ENCODE results near the gene GP1BB.

The GP1BB gene

DNA sequence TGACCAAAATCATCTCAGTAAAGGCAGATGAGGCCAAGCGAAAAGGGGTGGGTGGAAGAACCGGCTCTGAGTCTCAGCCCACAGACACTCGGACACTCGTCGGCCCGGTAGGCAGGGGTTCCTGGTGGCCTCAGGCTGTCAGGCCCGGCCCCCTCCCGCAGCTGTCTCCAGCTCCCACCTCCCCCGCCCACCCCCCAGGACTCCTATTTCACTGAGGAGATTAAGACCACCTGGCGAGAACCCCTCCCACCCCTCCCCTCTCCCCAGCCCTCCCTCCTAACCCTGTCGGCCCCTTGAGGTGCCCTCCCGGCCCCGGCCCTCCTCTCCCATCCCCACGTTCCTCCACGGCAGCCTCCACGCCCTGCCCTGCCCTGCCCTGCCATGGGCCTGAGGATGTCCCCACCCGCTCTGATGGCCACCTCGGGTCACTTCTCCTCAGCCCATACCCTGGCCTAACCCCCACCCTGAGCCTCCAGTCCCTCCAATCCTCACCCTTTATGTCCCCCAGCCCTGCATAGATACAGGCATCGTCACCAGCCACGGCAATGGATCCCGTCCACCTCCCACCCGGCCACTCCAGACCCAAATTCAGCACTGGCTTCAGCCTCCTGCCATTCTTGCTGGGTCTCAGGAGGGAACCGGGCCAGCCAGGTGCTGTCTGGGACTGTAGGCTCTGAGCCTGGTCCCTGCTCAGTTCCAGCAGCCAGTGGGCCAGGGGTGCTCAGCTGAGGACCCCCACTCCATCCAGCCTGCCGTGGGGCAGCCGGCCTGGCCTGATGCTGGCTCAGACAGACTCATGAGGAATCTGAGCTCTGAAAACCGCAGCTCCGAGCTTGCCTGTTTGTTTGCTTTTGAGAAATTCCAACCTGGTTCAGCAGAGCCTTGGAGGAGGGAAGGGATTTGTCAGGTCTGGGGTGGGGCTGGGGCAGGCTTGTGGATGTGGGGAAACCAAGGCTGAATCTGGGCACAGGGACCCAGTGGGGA is 27.5 kb downstream of the GP1BB start:
- no peak for DNase-seq (ENCODE audit: insufficient read length, low spot score)
- FAIRE-seq = no peak
- TF ChIP-seq CTCF (IDR thresholded peaks at IDR 0.05; ENCODE audit: insufficient read depth, missing control alignments) = no peak

DNA sequence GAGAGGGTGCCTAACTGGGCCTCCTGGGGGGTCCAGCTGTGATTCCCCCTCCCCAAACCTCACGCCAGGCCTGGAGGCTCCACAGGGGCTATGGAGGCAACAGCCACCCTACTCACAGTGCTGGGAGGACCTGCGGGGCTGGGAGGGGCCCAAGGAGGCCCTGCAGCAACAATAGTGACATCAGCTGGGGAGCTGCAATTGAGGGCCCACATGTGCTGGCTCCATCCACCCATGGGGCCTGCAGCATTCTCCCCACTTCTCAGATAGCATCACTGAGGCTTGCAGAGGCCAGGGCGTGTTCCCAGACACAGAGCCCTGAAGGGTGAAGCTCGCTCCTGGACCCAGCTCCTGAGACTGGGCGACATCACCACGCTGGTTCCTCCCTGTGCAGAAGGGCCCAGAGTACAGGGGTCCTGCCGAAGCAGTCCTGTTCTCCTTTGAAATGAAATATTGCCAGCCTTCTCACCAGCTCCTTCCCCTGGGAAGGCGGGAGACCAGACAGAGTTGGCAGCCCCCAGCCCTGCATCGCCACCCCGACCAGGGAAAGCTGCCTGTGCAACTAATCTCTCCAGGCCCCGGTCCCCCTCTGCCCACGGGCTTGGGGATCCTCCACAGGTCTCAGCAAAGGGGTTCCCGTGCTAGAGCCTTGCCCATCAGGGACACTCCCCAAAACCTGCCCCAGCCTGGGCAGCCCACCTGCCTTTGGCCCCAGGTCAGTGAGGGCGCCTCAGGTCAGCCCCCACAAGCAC is 28.3 kb downstream of the GP1BB start:
- no peak for TF ChIP-seq CTCF (IDR thresholded peaks at IDR 0.05; ENCODE audit: insufficient read depth, missing control alignments)
- DNase-seq (ENCODE audit: insufficient read length, low spot score) = no peak
- no peak for FAIRE-seq

- peak; percentile 19 for TF ChIP-seq CTCF (IDR thresholded peaks at IDR 0.05; ENCODE audit: insufficient read depth, missing control alignments)
- no peak for DNase-seq (ENCODE audit: insufficient read length, low spot score)
- FAIRE-seq = no peak
Measured at GRCh38 chr22:19753090-19753842, 29.9 kb downstream of the GP1BB start.

DNA sequence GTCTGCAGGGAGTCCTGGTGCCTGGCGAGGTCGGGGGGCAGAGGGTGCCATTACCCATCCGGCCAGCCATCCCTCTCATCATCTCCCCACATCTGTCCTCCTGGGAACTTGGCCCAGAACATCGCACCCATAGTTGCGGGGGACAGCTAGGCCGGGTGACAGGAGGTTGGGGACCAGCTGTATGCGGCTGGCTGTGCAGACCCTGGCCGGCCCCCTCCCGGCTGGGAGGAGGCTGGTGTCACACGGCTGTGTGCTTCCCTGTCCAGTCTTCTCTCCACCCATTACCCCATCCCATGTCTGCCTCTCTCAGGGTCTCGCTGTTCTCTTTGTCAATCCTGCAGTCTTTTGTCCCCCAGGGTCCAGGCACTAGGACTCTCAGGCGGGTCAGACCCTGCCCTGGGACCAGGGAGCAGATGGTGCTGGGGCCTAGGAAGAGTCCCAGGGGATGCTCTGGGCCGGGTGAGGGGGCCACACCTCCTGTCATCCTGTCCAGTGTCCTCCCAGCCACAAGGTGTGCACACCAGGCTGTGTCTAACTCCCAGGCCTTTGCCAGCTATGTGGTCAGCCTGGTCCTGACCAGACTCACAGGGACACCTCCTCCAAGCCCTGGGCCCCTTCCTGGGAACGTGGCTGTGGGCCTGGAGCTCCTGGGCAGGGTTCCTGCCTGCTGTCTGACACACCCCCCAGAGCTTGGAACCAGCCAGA is 30.8 kb downstream of the GP1BB start:
- FAIRE-seq = no peak
- no peak for TF ChIP-seq CTCF (IDR thresholded peaks at IDR 0.05; ENCODE audit: insufficient read depth, missing control alignments)

GRCh38 chr22:19754701-19755144 is 31.4 kb downstream of the GP1BB start:
- FAIRE-seq (no peak), DNase-seq (ENCODE audit: insufficient read length, low spot score) (no peak)
- TF ChIP-seq CTCF (IDR thresholded peaks at IDR 0.05; ENCODE audit: insufficient read depth, missing control alignments) = no peak

More for the DNA sequence above, 30.8 kb downstream of the GP1BB start:
- DNase-seq (ENCODE audit: insufficient read length, low spot score) = no peak

DNA sequence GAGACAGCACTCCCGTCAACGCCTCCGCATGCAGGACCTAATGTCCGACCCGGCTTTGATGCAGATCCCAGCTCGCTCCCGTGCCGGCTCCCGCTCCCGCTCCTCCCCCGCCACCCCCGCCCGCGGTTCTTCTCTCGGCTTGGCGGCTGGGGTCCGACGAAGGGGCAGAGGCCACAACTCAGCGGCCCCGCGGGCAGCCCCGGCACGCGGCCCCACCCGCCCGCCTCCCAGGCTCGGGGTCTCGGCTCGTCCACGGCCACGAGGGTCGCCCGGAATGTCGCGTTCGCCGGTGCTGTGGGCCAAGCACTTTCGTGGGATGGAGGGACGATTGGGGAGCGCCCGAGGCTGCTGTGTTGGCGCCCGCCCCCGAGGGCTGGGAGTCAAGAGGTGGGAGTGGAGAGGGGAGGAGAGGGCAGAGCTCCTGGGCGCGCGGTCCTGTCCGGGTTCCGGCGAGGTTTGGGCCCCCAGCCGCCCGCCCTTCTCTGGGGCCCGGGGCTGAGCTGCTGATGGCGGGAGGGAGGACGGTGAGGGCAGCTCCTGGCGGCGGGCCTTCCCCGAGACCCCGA is 31.9 kb downstream of the GP1BB start:
- DNase-seq (ENCODE audit: insufficient read length, low spot score) = no peak
- no peak for FAIRE-seq
- TF ChIP-seq CTCF (IDR thresholded peaks at IDR 0.05; ENCODE audit: insufficient read depth, missing control alignments) = no peak

Measured in D721Med (cell line).